WTC11 (cell line): ENCODE results near the gene TTC36. TPM values are rescaled to one million over a fixed set of nuclear protein-coding genes. Genes with fewer than 3 reads are reported as not detected.

Experiments
- ATAC-seq: fragments of 200-7000 bp; cut with Tn5 transposase; 2 replicates; pipeline ENCODE4 v1.10.0; 2021; ENCODE audit warnings: mild to moderate bottlenecking, moderate library complexity
- CTCF ChIA-PET: fragments of 300-600 bp; sonication (Branson Sonifier 250); formaldehyde crosslinking; loops from one replicate; lab custom pipeline; 2021; ENCODE audit warnings: antibody characterized with exemption; lab: Charles Lee
- POLR2A ChIA-PET: fragments of 350-600 bp; sonication (Branson Sonifier 250); formaldehyde crosslinking; loops from one replicate; lab custom pipeline; 2021; ENCODE audit warnings: antibody characterized with exemption; lab: Charles Lee
- DNase-seq: peaks from one replicate; pipeline ENCODE4 v3.0.0; 2021; ENCODE audit warnings: low spot score
- H3K27ac Mint-ChIP-seq: 2 replicates; pipeline ENCODE4 v1.8.0; 2021; ENCODE audit warnings: mixed read lengths
- H3K27me3 Mint-ChIP-seq: 2 replicates; pipeline ENCODE4 v1.8.0; 2021; ENCODE audit warnings: low read depth, mild to moderate bottlenecking, moderate library complexity, mixed read lengths
- H3K36me3 Mint-ChIP-seq: 2 replicates; pipeline ENCODE4 v1.8.0; 2021; ENCODE audit warnings: mixed read lengths
- H3K4me1 Mint-ChIP-seq: 2 replicates; pipeline ENCODE4 v1.8.0; 2022; ENCODE audit warnings: mixed read lengths
- H3K4me3 Mint-ChIP-seq: 2 replicates; pipeline ENCODE4 v1.8.0; 2021; ENCODE audit warnings: mild to moderate bottlenecking, moderate library complexity, mixed read lengths
- H3K9me3 Mint-ChIP-seq: 2 replicates; pipeline ENCODE4 v1.8.0; 2021; ENCODE audit warnings: mixed read lengths
- ARID4B ChIP-seq: sonication (generic); formaldehyde crosslinking; IDR thresholded peaks from 2 replicates; pipeline ENCODE4 v1.8.0; 2023; ENCODE audit warnings: missing genetic modification reagents, mild to moderate bottlenecking, borderline replicate concordance
- CREM ChIP-seq: sonication (generic); formaldehyde crosslinking; IDR thresholded peaks from 2 replicates; pipeline ENCODE4 v1.8.1; 2022; ENCODE audit warnings: mild to moderate bottlenecking, missing genetic modification reagents, moderate library complexity
- EMX1 ChIP-seq: fragments of 250-450 bp; sonication (Bioruptor Pico); IDR thresholded peaks from 2 replicates; pipeline ENCODE4 v1.8.0; 2021; ENCODE audit warnings: mild to moderate bottlenecking
- FOXJ3 ChIP-seq: sonication (generic); formaldehyde crosslinking; IDR thresholded peaks from 2 replicates; pipeline ENCODE4 v1.9.0; 2021; ENCODE audit warnings: missing genetic modification reagents, mild to moderate bottlenecking, borderline replicate concordance
- IRF2 ChIP-seq: sonication (generic); formaldehyde crosslinking; IDR thresholded peaks from 2 replicates; pipeline ENCODE4 v1.8.0; 2022; ENCODE audit warnings: low read depth, missing genetic modification reagents, borderline replicate concordance
- NFE2L1 ChIP-seq: sonication (generic); formaldehyde crosslinking; IDR thresholded peaks from 2 replicates; pipeline ENCODE4 v1.8.1; 2023; ENCODE audit warnings: missing genetic modification reagents
- NR3C1 ChIP-seq: sonication (generic); formaldehyde crosslinking; conservative IDR thresholded peaks from 2 replicates; pipeline ENCODE4 v1.8.1; 2023; ENCODE audit warnings: low read depth, mild to moderate bottlenecking, missing genetic modification reagents
- PRDM15 ChIP-seq: sonication (generic); formaldehyde crosslinking; IDR thresholded peaks from 2 replicates; pipeline ENCODE4 v1.8.0; 2022; ENCODE audit warnings: missing genetic modification reagents
- PREB ChIP-seq: sonication (generic); formaldehyde crosslinking; IDR thresholded peaks from 2 replicates; pipeline ENCODE4 v1.8.1; 2022; ENCODE audit warnings: mild to moderate bottlenecking, missing genetic modification reagents, moderate library complexity, borderline replicate concordance
- ZNF219 ChIP-seq: sonication (generic); formaldehyde crosslinking; IDR thresholded peaks from 2 replicates; pipeline ENCODE4 v1.8.0; 2023; ENCODE audit warnings: missing genetic modification reagents, mild to moderate bottlenecking, borderline replicate concordance
- total RNA-seq: library from RNA; stranded (reverse); gene quantifications from 3 replicates; pipeline ENCODE4 v1.2.3, GENCODE V29; 2021
- TF ChIP-seq, protein P1 (sequence below): sonication (generic); formaldehyde crosslinking; IDR thresholded peaks from 2 replicates; pipeline ENCODE4 v1.8.0; 2022; ENCODE audit warnings: mild to moderate bottlenecking, missing genetic modification reagents
- TF ChIP-seq, protein P2 (sequence below): sonication (generic); formaldehyde crosslinking; conservative IDR thresholded peaks from 2 replicates; pipeline ENCODE4 v1.8.1; 2023; ENCODE audit warnings: mild to moderate bottlenecking, low read depth, missing genetic modification reagents, moderate library complexity
- TF ChIP-seq, protein P3 (sequence below): fragments of 250-450 bp; sonication (Bioruptor Pico); IDR thresholded peaks from 2 replicates; pipeline ENCODE4 v1.8.0; 2021; ENCODE audit warnings: mild to moderate bottlenecking
- TF ChIP-seq, protein P4 (sequence below): sonication (generic); formaldehyde crosslinking; IDR thresholded peaks from 2 replicates; pipeline ENCODE4 v1.8.0; 2022; ENCODE audit warnings: mild to moderate bottlenecking, missing genetic modification reagents
- TF ChIP-seq, protein P5 (sequence below): sonication (generic); formaldehyde crosslinking; IDR thresholded peaks from 2 replicates; pipeline ENCODE4 v1.8.1; 2023; ENCODE audit warnings: mild to moderate bottlenecking, missing genetic modification reagents
- TF ChIP-seq, protein P6 (sequence below): fragments of 250-450 bp; sonication (Bioruptor Pico); IDR thresholded peaks from 2 replicates; pipeline ENCODE4 v1.9.0; 2021; ENCODE audit warnings: moderate library complexity, mild to moderate bottlenecking, inconsistent platforms, borderline replicate concordance

TTC36 gene
- total RNA-seq, 1 experiment from 2014 or later, result 0.70 TPM

DNA sequence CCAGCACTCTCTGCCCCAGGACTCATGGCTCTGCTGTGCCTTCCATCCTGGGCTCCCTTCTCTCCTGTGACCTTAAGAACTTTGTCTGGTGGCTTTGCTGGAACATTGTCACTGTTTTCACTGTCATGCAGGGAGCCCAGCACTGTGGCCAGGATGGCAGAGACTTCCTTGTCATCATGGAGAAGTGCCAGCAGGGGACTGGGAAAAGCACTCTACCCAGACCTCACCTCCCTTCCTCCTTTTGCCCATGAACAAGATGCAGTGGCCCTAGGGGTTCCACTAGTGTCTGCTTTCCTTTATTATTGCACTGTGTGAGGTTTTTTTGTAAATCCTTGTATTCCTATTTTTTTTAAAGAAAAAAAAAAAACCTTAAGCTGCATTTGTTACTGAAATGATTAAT is 2.9 kb upstream of the TTC36 start (continued):
- TF ChIP-seq, protein P1, sequence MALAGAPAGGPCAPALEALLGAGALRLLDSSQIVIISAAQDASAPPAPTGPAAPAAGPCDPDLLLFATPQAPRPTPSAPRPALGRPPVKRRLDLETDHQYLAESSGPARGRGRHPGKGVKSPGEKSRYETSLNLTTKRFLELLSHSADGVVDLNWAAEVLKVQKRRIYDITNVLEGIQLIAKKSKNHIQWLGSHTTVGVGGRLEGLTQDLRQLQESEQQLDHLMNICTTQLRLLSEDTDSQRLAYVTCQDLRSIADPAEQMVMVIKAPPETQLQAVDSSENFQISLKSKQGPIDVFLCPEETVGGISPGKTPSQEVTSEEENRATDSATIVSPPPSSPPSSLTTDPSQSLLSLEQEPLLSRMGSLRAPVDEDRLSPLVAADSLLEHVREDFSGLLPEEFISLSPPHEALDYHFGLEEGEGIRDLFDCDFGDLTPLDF (CRISPR knock-in tag), result no peak
- TF ChIP-seq, protein P2, sequence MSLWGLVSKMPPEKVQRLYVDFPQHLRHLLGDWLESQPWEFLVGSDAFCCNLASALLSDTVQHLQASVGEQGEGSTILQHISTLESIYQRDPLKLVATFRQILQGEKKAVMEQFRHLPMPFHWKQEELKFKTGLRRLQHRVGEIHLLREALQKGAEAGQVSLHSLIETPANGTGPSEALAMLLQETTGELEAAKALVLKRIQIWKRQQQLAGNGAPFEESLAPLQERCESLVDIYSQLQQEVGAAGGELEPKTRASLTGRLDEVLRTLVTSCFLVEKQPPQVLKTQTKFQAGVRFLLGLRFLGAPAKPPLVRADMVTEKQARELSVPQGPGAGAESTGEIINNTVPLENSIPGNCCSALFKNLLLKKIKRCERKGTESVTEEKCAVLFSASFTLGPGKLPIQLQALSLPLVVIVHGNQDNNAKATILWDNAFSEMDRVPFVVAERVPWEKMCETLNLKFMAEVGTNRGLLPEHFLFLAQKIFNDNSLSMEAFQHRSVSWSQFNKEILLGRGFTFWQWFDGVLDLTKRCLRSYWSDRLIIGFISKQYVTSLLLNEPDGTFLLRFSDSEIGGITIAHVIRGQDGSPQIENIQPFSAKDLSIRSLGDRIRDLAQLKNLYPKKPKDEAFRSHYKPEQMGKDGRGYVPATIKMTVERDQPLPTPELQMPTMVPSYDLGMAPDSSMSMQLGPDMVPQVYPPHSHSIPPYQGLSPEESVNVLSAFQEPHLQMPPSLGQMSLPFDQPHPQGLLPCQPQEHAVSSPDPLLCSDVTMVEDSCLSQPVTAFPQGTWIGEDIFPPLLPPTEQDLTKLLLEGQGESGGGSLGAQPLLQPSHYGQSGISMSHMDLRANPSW (CRISPR knock-in tag), result no peak
- TF ChIP-seq NR3C1 (CRISPR knock-in tag) (no peak), PRDM15 (CRISPR knock-in tag) (no peak), ZNF219 (no peak), EMX1 (CRISPR knock-in tag) (no peak), PREB (CRISPR knock-in tag) (no peak), NFE2L1 (CRISPR knock-in tag) (no peak)
- TF ChIP-seq, protein P3, sequence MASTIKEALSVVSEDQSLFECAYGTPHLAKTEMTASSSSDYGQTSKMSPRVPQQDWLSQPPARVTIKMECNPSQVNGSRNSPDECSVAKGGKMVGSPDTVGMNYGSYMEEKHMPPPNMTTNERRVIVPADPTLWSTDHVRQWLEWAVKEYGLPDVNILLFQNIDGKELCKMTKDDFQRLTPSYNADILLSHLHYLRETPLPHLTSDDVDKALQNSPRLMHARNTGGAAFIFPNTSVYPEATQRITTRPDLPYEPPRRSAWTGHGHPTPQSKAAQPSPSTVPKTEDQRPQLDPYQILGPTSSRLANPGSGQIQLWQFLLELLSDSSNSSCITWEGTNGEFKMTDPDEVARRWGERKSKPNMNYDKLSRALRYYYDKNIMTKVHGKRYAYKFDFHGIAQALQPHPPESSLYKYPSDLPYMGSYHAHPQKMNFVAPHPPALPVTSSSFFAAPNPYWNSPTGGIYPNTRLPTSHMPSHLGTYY (CRISPR knock-in tag), result no peak
- TF ChIP-seq, protein P4, sequence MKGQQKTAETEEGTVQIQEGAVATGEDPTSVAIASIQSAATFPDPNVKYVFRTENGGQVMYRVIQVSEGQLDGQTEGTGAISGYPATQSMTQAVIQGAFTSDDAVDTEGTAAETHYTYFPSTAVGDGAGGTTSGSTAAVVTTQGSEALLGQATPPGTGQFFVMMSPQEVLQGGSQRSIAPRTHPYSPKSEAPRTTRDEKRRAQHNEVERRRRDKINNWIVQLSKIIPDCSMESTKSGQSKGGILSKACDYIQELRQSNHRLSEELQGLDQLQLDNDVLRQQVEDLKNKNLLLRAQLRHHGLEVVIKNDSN (CRISPR knock-in tag), result no peak
- TF ChIP-seq, protein P5, sequence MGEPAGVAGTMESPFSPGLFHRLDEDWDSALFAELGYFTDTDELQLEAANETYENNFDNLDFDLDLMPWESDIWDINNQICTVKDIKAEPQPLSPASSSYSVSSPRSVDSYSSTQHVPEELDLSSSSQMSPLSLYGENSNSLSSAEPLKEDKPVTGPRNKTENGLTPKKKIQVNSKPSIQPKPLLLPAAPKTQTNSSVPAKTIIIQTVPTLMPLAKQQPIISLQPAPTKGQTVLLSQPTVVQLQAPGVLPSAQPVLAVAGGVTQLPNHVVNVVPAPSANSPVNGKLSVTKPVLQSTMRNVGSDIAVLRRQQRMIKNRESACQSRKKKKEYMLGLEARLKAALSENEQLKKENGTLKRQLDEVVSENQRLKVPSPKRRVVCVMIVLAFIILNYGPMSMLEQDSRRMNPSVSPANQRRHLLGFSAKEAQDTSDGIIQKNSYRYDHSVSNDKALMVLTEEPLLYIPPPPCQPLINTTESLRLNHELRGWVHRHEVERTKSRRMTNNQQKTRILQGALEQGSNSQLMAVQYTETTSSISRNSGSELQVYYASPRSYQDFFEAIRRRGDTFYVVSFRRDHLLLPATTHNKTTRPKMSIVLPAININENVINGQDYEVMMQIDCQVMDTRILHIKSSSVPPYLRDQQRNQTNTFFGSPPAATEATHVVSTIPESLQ (CRISPR knock-in tag), result no peak
- TF ChIP-seq, all 79 proteins: peak for 0

GRCh38 chr11:118524757-118525470 is 2.4 kb upstream of the TTC36 start:
- Mint-ChIP-seq H3K9me3 (no peaks in the 10 kb centered on the region), H3K27me3 (no peaks in the 10 kb centered on the region; the same call in 1 of the 2 replicates), H3K36me3 (peaks cover 36% of the 10 kb centered on the region), H3K27ac (no peak overlapping the region), H3K4me1 (peaks cover 25% of the 10 kb centered on the region), H3K4me3 (no peak overlapping the region)
- DNase-seq, result no peak
- ChIA-PET POLR2A (no interaction called here), CTCF (no interaction called here)
- ATAC-seq, result no peak
- no peak for TF ChIP-seq IRF2 (CRISPR knock-in tag)
- TF ChIP-seq, protein P6, sequence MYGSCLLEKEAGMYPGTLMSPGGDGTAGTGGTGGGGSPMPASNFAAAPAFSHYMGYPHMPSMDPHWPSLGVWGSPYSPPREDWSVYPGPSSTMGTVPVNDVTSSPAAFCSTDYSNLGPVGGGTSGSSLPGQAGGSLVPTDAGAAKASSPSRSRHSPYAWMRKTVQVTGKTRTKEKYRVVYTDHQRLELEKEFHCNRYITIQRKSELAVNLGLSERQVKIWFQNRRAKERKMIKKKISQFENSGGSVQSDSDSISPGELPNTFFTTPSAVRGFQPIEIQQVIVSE, result no peak
- no peak for TF ChIP-seq FOXJ3 (CRISPR knock-in tag)
- TF ChIP-seq CREM, result no peak
- no peak for TF ChIP-seq ARID4B
